CD8-positive, alpha-beta memory T cell (primary cell): ENCODE data around the gene CALD1. TPM values are rescaled to one million over a fixed set of nuclear protein-coding genes. Genes with fewer than 3 reads are reported as not detected.

ENCODE experiments used
- CTCF ChIA-PET: fragments of 350-600 bp; sonication (Branson Sonifier 250); formaldehyde crosslinking; loops from one replicate; lab custom pipeline; 2021; ENCODE audit warnings: antibody characterized with exemption; lab: Charles Lee
- POLR2A ChIA-PET: fragments of 350-600 bp; sonication (Branson Sonifier 250); formaldehyde crosslinking; loops from one replicate; lab custom pipeline; 2021; ENCODE audit warnings: antibody characterized with exemption; lab: Charles Lee
- DNase-seq, 5 donors: peaks; one replicate each; pipeline versions ENCODE4 v3.0.0 to v3.0.0-alpha.2; 2020 to 2022; ENCODE audit warnings: mixed read lengths in 1 of 5
- H3K27ac ChIP-seq: one replicate; pipeline ENCODE4 v1.7.0; 2013; ENCODE audit warnings: low read depth, mild to moderate bottlenecking, low read length, moderate library complexity
- H3K27me3 ChIP-seq: 2 replicates; pipeline ENCODE4 v1.7.0; 2013; ENCODE audit warnings: low read length, mild to moderate bottlenecking; ENCODE audit not compliant: insufficient read depth, poor library complexity, severe bottlenecking
- H3K36me3 ChIP-seq: 2 replicates; pipeline ENCODE4 v1.7.0; 2013; ENCODE audit warnings: mild to moderate bottlenecking, low read length, moderate library complexity; ENCODE audit not compliant: insufficient read depth
- H3K4me1 ChIP-seq: 2 replicates; pipeline ENCODE4 v1.7.0; 2013; ENCODE audit warnings: mild to moderate bottlenecking, low read length, moderate library complexity; ENCODE audit not compliant: insufficient read depth
- H3K4me3 ChIP-seq: 2 replicates; pipeline ENCODE4 v1.7.0; 2013; ENCODE audit warnings: mild to moderate bottlenecking, low read length
- H3K9me3 ChIP-seq: 2 replicates; pipeline ENCODE4 v1.7.0; 2013; ENCODE audit warnings: mild to moderate bottlenecking, low read length
- H3K27ac Mint-ChIP-seq, 8 donors: one replicate each; pipeline ENCODE4 v1.8.0; 2020 to 2021; ENCODE audit warnings: mixed read lengths in 8 of 8, mild to moderate bottlenecking in 6 of 8, inconsistent platforms in 3 of 8, moderate library complexity in 3 of 8
- H3K27me3 Mint-ChIP-seq, 2 donors: one replicate each; pipeline ENCODE4 v1.8.0; 2020 to 2021; ENCODE audit warnings: mixed read lengths in 2 of 2, mild to moderate bottlenecking in 1 of 2, moderate library complexity in 1 of 2
- H3K36me3 Mint-ChIP-seq, 3 donors: one replicate each; pipeline ENCODE4 v1.8.0; 2020 to 2021; ENCODE audit warnings: mixed read lengths in 3 of 3, inconsistent platforms in 1 of 3, mild to moderate bottlenecking in 1 of 3
- H3K4me1 Mint-ChIP-seq, 3 donors: one replicate each; pipeline ENCODE4 v1.8.0; 2020 to 2021; ENCODE audit warnings: mixed read lengths in 3 of 3, inconsistent platforms in 1 of 3, mild to moderate bottlenecking in 1 of 3
- H3K4me3 Mint-ChIP-seq, 7 donors: one replicate each; pipeline ENCODE4 v1.8.0; 2020 to 2021; ENCODE audit warnings: mixed read lengths in 7 of 7, mild to moderate bottlenecking in 6 of 7, moderate library complexity in 4 of 7, inconsistent platforms in 2 of 7
- H3K9me3 Mint-ChIP-seq, 5 donors: one replicate each; pipeline ENCODE4 v1.8.0; 2020 to 2022; ENCODE audit warnings: mixed read lengths in 5 of 5, mild to moderate bottlenecking in 3 of 5, moderate library complexity in 2 of 5, inconsistent platforms in 1 of 5
- polyA plus RNA-seq: library from polyadenylated mRNA; unstranded; fragments of 300-500 nt; fragmentation: Illumina TruSeq; gene quantifications from one replicate; pipeline ENCODE4 v1.2.3, GENCODE V29; 2021
- total RNA-seq, 2 experiments: library from RNA; stranded (reverse); gene quantifications; one replicate each; pipeline ENCODE4 v1.2.3, GENCODE V29; 2021

Gene CALD1
- total and polyA plus RNA-seq, 3 experiments from 2014 or later, result 3.1 to 3.3 TPM; not detected in 1

GRCh38 chr7:134826105-134826504, 46.7 kb downstream of the CALD1 start:
- H3K9me3 ChIP-seq, result no peaks in the 10 kb centered on the region
- no peak overlapping the region for H3K4me3 ChIP-seq
- H3K27me3 Mint-ChIP-seq, result peaks cover 1 to 11% of the 10 kb centered on the region in 2 donors
- no peaks in the 10 kb centered on the region for H3K4me1 Mint-ChIP-seq
- H3K27ac ChIP-seq, result no peak overlapping the region
- DNase-seq, result no peak
- ChIA-PET POLR2A (no interaction called here), CTCF (no interaction called here)
- H3K9me3 Mint-ChIP-seq, result no peaks in the 10 kb centered on the region
- no peak overlapping the region for H3K27ac Mint-ChIP-seq
- H3K27me3 ChIP-seq, result no peaks in the 10 kb centered on the region
- no peaks in the 10 kb centered on the region for H3K36me3 ChIP-seq
- no peak overlapping the region for H3K4me3 Mint-ChIP-seq
- H3K4me1 ChIP-seq, result no peaks in the 10 kb centered on the region
- H3K36me3 Mint-ChIP-seq, result no peaks in the 10 kb centered on the region

GRCh38 chr7:134827436-134827835, 48.0 kb downstream of the CALD1 start:
- no peaks in the 10 kb centered on the region for H3K4me1 ChIP-seq
- Mint-ChIP-seq H3K27me3 (peaks cover 1 to 7% of the 10 kb centered on the region in 2 donors), H3K4me1 (no peaks in the 10 kb centered on the region), H3K36me3 (no peaks in the 10 kb centered on the region), H3K27ac (no peak overlapping the region), H3K4me3 (no peak overlapping the region), H3K9me3 (no peaks in the 10 kb centered on the region)
- no peaks in the 10 kb centered on the region for H3K36me3 ChIP-seq
- H3K9me3 ChIP-seq, result no peaks in the 10 kb centered on the region
- DNase-seq, result no peak
- H3K4me3 ChIP-seq, result no peak overlapping the region
- POLR2A ChIA-PET, result no interaction called here
- H3K27ac ChIP-seq, result no peak overlapping the region
- no peaks in the 10 kb centered on the region for H3K27me3 ChIP-seq
- CTCF ChIA-PET, result no interaction called here

GRCh38 chr7:134827889-134828288, 48.5 kb downstream of the CALD1 start:
- no peaks in the 10 kb centered on the region for H3K9me3 ChIP-seq
- POLR2A ChIA-PET, result no interaction called here
- Mint-ChIP-seq H3K4me1 (no peaks in the 10 kb centered on the region), H3K36me3 (no peaks in the 10 kb centered on the region), H3K9me3 (no peaks in the 10 kb centered on the region), H3K4me3 (no peak overlapping the region), H3K27ac (no peak overlapping the region), H3K27me3 (peaks cover 3 to 7% of the 10 kb centered on the region in 2 donors)
- H3K4me1 ChIP-seq, result no peaks in the 10 kb centered on the region
- H3K4me3 ChIP-seq, result no peak overlapping the region
- H3K27me3 ChIP-seq, result no peaks in the 10 kb centered on the region
- no peak for DNase-seq
- H3K36me3 ChIP-seq, result no peaks in the 10 kb centered on the region
- CTCF ChIA-PET, result no interaction called here
- no peak overlapping the region for H3K27ac ChIP-seq

- CTCF ChIA-PET, result no interaction called here
- no peaks in the 10 kb centered on the region for H3K36me3 Mint-ChIP-seq
- POLR2A ChIA-PET, result no interaction called here
Observed at GRCh38 chr7:134828361-134828760, 48.9 kb downstream of the CALD1 start.

GRCh38 chr7:134829380-134829986, 50.0 kb downstream of the CALD1 start:
- Mint-ChIP-seq H3K36me3 (no peaks in the 10 kb centered on the region), H3K9me3 (no peaks in the 10 kb centered on the region), H3K27ac (no peak overlapping the region), H3K4me1 (no peaks in the 10 kb centered on the region), H3K27me3 (peaks cover 3 to 7% of the 10 kb centered on the region in 2 donors), H3K4me3 (no peak overlapping the region)
- ChIA-PET CTCF (no interaction called here), POLR2A (no interaction called here)
- no peaks in the 10 kb centered on the region for H3K27me3 ChIP-seq
- DNase-seq, result no peak
- no peak overlapping the region for H3K27ac ChIP-seq
- no peak overlapping the region for H3K4me3 ChIP-seq
- H3K9me3 ChIP-seq, result no peaks in the 10 kb centered on the region
- no peaks in the 10 kb centered on the region for H3K36me3 ChIP-seq
- no peaks in the 10 kb centered on the region for H3K4me1 ChIP-seq

More at GRCh38 chr7:134828361-134828760, 48.9 kb downstream of the CALD1 start:
- Mint-ChIP-seq H3K4me3 (no peak overlapping the region), H3K9me3 (no peaks in the 10 kb centered on the region), H3K27ac (no peak overlapping the region), H3K27me3 (peaks cover 3 to 7% of the 10 kb centered on the region in 2 donors), H3K4me1 (no peaks in the 10 kb centered on the region)
- Histone ChIP-seq H3K4me3 (no peak overlapping the region), H3K9me3 (no peaks in the 10 kb centered on the region), H3K4me1 (no peaks in the 10 kb centered on the region), H3K27me3 (no peaks in the 10 kb centered on the region), H3K27ac (no peak overlapping the region), H3K36me3 (no peaks in the 10 kb centered on the region)
- no peak for DNase-seq

- no peaks in the 10 kb centered on the region for H3K9me3 ChIP-seq
- no peaks in the 10 kb centered on the region for H3K9me3 Mint-ChIP-seq
- H3K4me1 ChIP-seq, result no peaks in the 10 kb centered on the region
- no peaks in the 10 kb centered on the region for H3K36me3 Mint-ChIP-seq
- DNase-seq, result no peak
- no peak overlapping the region for H3K4me3 ChIP-seq
- no peak overlapping the region for H3K27ac ChIP-seq
- H3K4me3 Mint-ChIP-seq, result peak overlapping the region in 1 of 7 donors; percentile 32
- ChIA-PET CTCF (no interaction called here), POLR2A (no interaction called here)
- H3K27ac Mint-ChIP-seq, result no peak overlapping the region
- H3K36me3 ChIP-seq, result no peaks in the 10 kb centered on the region
- H3K4me1 Mint-ChIP-seq, result no peaks in the 10 kb centered on the region
- peaks cover 3% of the 10 kb centered on the region in 2 donors for H3K27me3 Mint-ChIP-seq
- no peaks in the 10 kb centered on the region for H3K27me3 ChIP-seq
Observed at GRCh38 chr7:134831862-134832261, 52.4 kb downstream of the CALD1 start.

GRCh38 chr7:134832367-134832766, 52.9 kb downstream of the CALD1 start:
- Mint-ChIP-seq H3K4me3 (no peak overlapping the region), H3K9me3 (no peaks in the 10 kb centered on the region), H3K27ac (no peak overlapping the region), H3K4me1 (no peaks in the 10 kb centered on the region), H3K36me3 (no peaks in the 10 kb centered on the region), H3K27me3 (peaks cover 3% of the 10 kb centered on the region in 2 donors)
- ChIA-PET POLR2A (no interaction called here), CTCF (no interaction called here)
- Histone ChIP-seq H3K4me3 (no peak overlapping the region), H3K4me1 (no peaks in the 10 kb centered on the region), H3K36me3 (no peaks in the 10 kb centered on the region), H3K9me3 (no peaks in the 10 kb centered on the region), H3K27ac (no peak overlapping the region), H3K27me3 (no peaks in the 10 kb centered on the region)
- no peak for DNase-seq

GRCh38 chr7:134834689-134835462, 55.4 kb downstream of the CALD1 start:
- H3K27ac ChIP-seq, result no peak overlapping the region
- no peaks in the 10 kb centered on the region for H3K4me1 Mint-ChIP-seq
- DNase-seq, result no peak
- no peaks in the 10 kb centered on the region for H3K9me3 Mint-ChIP-seq
- no peak overlapping the region for H3K4me3 Mint-ChIP-seq
- ChIA-PET POLR2A (no interaction called here), CTCF (no interaction called here)
- H3K4me3 ChIP-seq, result no peak overlapping the region
- H3K9me3 ChIP-seq, result no peaks in the 10 kb centered on the region
- no peaks in the 10 kb centered on the region for H3K36me3 Mint-ChIP-seq
- H3K4me1 ChIP-seq, result no peaks in the 10 kb centered on the region
- H3K36me3 ChIP-seq, result no peaks in the 10 kb centered on the region
- no peak overlapping the region for H3K27ac Mint-ChIP-seq
- no peaks in the 10 kb centered on the region for H3K27me3 ChIP-seq
- peaks cover 0 to 2% of the 10 kb centered on the region in 2 donors for H3K27me3 Mint-ChIP-seq
